ENCODE results near the gene RPTOR. TPM values are rescaled to one million over a fixed set of nuclear protein-coding genes. Genes with fewer than 3 reads are reported as not detected.
"Not testable (repeated sequence)": the region's sequence is repeated elsewhere in the genome, so short reads cannot be mapped to it uniquely, and the experiment has no call there.

Gene RPTOR
- total RNA-seq, 1 donor from 2014 or later = 35.7 TPM

DNA sequence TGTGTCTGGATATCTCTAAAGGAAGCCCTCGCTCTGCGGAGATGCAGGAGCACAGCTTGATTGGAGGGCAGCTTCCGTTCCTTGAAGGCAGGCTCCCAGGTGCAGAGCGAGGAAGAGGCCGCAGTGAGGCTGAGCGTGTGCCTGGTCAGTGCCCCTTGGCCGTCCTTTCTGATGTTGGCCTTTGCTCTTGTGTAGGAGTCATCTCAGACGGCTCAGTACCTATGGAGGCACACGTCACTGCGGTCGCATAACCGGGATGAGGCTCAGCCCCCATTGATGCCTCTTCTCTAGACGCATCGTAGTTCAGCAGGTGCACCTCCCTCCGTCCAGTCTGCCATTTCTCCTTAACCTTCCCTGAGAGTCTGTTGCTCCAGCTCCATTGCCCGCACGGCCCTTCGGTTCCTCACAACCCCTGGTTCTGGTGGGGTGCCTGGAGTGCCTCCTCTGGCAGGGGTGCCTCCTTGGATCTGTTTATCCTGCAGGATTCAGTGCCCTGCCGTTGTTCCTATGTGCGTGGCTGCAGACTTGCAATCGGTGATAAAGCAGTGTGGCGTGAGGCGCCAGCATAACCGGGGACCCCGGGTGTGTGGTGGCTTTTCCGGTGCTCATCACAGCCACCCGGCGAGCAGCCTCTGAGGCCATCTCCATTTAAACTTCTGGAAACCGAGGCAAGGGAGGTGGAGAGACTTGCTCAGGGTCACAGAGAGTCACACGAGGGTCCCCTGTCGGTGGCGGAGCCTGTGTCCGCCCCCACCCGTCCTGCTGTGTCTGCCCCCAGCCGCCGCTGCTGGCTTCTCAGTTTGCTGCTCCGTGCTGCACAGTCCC lies 258.2 kb downstream of the RPTOR start:
- no peak for ATAC-seq
- no peak for DNase-seq (ENCODE audit: low spot score)
- intact Hi-C loops (cut with DNase I) = no loop called here

DNA sequence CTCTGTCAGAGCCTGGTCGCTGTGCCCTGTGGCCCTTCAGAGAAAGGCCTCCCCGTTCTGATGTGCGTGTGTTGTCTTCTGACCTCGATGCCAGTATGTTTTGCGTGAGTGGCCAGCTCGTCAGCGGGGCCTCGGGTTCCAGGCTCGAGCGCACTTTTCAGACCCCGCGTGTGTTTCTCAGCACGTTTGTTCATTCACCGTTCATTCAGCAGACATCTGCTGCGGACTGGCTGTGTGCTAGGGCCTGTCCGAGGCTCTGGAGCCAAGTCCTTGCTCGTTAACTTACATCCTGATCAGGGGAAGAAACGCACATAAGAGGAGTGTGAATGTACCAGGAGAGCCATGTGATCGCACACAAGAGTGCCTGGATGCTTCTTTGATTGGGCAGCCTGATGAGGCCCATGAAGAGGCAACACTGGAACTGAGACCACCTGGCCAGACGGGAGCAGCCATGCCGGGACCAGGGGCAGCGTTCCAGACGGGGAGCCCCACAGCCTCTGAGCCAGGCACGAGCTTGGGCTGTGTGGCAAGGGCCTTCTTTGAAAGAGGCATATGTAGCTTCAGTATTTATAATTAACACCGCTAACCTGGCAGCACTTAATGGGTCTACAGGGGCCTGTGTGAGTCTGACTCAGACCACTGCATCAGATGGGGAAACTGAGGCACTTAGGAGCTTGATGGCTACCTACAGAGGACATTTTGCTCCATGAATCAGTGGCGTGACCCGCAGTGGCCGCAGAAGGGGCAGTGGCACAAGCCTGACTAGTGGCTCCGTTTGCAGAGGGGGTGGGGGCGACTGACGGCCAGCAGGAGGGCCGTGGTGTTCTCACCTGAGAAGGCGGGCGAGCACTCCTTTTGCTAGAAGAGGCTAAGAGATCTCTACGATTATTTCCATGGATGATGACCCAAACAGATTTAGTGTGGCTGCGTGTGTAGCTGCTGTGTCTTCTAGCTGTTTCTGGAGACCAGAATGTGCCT lies 259.1 kb downstream of the RPTOR start:
- intact Hi-C loops (cut with DNase I) = no loop called here
- no peak for DNase-seq (ENCODE audit: low spot score)

GRCh38 chr17:80804466-80804865 lies 259.8 kb downstream of the RPTOR start:
- intact Hi-C loops (cut with DNase I) = no loop called here
- DNase-seq (ENCODE audit: low spot score) = no peak
- no peak for ATAC-seq

More for the DNA sequence above, 259.1 kb downstream of the RPTOR start:
- no peak for ATAC-seq

DNA sequence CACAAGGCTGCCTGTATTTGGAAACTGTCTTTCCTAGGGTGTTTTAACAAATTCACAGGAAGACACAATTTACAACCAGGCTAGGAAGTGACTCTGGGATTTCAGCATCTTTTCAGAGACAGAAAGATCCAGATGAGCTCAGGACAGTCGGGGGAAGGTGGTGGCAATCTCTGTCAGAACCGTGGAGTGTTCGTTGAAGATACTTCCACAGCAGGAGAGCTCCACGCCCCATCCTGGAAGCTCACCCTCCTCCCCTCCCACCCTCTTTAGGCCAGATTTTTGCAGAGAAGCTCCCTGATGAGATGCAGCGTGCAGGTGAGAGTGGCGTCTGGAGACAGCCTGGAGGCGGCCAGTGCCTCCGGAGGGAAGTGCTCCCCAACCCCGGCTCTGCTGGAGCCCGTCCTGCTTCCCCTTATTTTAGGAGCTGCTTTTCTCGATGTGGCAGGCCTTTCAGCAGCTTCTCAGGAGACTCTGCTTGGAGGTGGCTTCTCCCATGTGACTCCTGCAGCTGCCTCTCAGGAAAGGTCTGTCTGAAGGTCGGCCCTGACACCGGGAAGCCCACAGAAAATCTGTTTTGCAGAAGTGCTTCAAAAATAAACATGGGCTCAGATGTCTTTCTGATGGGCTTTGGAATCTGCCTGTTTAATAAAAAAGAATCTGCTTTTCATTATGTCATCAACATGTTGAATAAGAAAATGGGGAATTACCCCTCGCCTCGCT lies 260.6 kb downstream of the RPTOR start:
- ATAC-seq = no peak
- no peak for DNase-seq (ENCODE audit: low spot score)
- intact Hi-C loops (cut with DNase I) = no loop called here

DNA sequence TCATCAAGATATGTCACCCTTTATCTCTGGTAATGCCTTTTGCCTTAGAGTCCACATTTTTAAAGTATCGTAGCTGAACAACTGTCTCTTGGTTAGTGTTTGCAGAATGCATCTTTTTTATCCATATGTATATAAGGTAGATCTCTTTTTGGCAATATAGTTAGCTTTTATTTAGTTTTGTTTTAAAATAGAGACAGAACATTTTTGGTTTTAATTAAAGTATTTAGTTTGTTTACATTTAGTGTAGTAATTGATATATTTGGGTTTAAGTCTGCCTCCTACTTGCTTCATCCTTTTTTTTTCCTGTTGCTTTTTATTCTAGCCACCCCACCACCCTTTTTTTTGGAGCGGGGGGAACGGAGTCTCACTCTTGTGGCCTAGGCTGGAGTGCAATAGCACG lies 262.4 kb downstream of the RPTOR start:
- DNase-seq (ENCODE audit: low spot score) = no peak
- intact Hi-C loops (cut with DNase I) = no loop called here
- no peak for ATAC-seq

GRCh38 chr17:80807882-80808281 lies 263.2 kb downstream of the RPTOR start:
- ATAC-seq = no peak
- DNase-seq (ENCODE audit: low spot score) = no peak
- intact Hi-C loops (cut with DNase I) = no loop called here

GRCh38 chr17:80811181-80812105 lies 266.8 kb downstream of the RPTOR start:
- DNase-seq (ENCODE audit: low spot score) = no peak
- no peak for ATAC-seq
- intact Hi-C loops (cut with DNase I) = no loop called here

GRCh38 chr17:80812362-80813088 lies 267.9 kb downstream of the RPTOR start:
- intact Hi-C loops (cut with DNase I) = no loop called here
- ATAC-seq = no peak
- DNase-seq (ENCODE audit: low spot score) = no peak

DNA sequence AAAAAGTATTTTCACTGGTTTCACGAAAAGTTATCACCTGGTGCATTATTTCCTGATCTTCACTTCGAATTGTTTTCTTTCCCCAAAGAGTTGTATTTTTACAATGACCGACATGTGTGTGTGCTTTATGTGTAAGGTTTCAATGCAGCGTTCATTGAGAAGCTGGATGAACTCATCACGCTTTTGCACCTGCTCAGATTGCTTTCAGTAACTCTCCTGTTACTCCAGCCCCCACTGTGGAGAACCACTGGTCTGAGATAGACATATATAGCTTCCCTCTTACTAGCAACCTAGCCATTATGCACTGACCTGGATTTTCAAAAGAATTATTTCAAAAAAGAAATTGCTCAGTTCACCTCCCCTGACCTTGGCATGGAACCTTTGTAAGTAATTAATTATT lies 268.7 kb downstream of the RPTOR start:
- intact Hi-C loops (cut with DNase I) = no loop called here
- ATAC-seq = no peak
- DNase-seq (ENCODE audit: low spot score) = no peak

DNA sequence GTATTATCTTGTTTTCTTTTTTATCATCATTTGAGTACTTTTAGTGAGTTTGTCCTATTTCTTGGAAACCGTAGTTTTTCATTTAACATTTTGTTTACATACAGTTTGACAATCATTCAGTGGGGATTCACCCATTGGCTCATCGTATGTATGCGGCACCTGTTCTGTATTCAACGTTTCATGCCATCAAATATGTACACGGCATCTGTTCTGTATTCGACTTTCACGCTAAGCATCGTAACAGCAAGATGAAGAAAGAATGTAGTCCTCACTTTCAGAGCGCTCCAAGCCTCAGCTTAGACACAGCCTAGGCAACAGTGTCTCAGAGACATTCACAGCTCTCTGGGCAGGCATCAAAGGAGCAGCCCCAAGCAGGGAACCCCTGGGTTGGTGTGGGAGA lies 269.9 kb downstream of the RPTOR start:
- intact Hi-C loops (cut with DNase I) = no loop called here
- no peak for ATAC-seq
- peak; percentile 18 for DNase-seq (ENCODE audit: low spot score)

GRCh38 chr17:80815151-80815681 lies 270.6 kb downstream of the RPTOR start:
- DNase-seq (ENCODE audit: low spot score) = peak; percentile 30
- intact Hi-C loops (cut with DNase I) = no loop called here
- ATAC-seq = no peak

DNA sequence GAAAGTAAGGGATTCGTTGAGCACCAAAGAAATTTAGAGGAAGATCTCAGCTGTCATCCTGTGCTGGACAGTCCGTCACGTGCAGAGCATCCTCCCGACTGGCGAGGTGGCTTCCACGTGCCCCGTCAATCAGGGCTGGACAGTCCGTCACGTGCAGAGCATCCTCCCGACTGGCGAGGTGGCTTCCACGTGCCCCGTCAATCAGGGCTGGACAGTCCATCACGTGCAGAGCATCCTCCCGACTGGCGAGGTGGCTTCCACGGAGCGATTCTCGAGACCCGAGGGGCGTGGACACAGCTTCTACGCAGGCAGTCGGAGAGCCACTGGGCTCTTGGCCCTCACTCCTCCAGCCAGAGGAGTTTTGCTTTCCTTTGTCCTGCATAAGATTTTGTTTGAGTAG lies 271.1 kb downstream of the RPTOR start:
- peak; percentile 32 for DNase-seq (ENCODE audit: low spot score)
- ATAC-seq; intact Hi-C loops (cut with DNase I): not testable (repeated sequence)

DNA sequence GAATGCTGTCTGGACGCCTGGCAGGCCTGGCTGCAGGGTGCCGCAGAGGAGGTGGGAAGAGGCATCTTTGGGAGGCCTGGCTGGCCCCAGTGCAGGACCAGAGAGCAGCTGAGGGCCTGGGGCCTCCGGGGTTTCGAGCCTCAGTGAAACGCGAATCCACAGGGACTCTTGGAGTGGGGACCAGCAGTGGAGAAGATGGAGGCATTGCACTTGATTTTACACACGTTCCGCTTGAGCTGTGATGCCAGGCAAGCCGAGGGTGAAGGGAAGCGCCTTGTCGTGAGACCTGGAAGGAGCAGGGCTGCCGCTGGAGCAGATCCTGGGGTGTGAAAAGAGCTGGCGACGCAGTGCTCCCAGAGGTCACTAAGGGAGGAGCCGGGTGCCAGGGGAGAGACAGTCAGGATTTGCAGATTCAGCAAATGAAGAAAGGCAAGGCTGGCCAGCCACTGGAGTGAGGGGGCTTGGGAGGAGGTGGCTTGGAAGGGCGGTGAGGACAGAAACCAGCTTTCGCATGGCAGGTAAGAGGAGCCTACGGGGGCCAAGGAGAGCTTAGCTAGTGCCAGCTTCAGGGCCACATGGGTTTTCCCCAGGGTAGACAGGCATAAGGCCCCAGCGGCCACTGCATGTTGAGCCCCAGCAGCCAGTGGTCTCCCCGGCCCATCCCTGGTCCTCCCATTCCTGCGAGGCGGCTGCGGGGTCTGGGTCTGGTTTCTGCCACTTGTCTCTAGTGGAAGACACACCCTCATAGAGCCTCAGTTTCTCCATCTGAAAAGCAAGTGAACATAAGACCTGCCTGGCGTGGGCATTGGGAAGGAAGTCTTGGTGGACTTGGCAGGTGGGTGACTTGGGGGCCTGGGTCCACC lies 271.8 kb downstream of the RPTOR start:
- ATAC-seq = no peak
- intact Hi-C loops (cut with DNase I) = no loop called here
- no peak for DNase-seq (ENCODE audit: low spot score)

- intact Hi-C loops (cut with DNase I) = no loop called here
- ATAC-seq (no peak), DNase-seq (ENCODE audit: low spot score) (no peak)
Measured at GRCh38 chr17:80817321-80817845, 272.7 kb downstream of the RPTOR start.

- intact Hi-C loops (cut with DNase I) = no loop called here
- ATAC-seq (no peak), DNase-seq (ENCODE audit: low spot score) (no peak)
Measured at GRCh38 chr17:80817861-80818260, 273.2 kb downstream of the RPTOR start.

GRCh38 chr17:80818871-80819270 lies 274.2 kb downstream of the RPTOR start:
- ATAC-seq (no peak), DNase-seq (ENCODE audit: low spot score) (peak; percentile 27)
- intact Hi-C loops (cut with DNase I) = no loop called here

All from sciatic nerve (tissue), 2 donors.